Spleen (tissue), 11 donors: ENCODE data around the gene ANO4. TPM values are rescaled to one million over a fixed set of nuclear protein-coding genes. Genes with fewer than 3 reads are reported as not detected.
"Not testable (repeated sequence)": the region's sequence is repeated elsewhere in the genome, so short reads cannot be mapped to it uniquely, and the experiment has no call there.

Experiments used
- DNase-seq: peaks from one replicate; pipeline ENCODE4 v3.0.0-alpha.2; 2020
- H3K27ac ChIP-seq, 8 donors: fragments of 200-600 bp; sonication (generic) in 7 of 8; 1 replicate in 4 of 8; 2 replicates in 4 of 8; pipeline versions ENCODE4 v1.5.0 to v1.8.0; 2016 to 2021; ENCODE audit warnings: inconsistent platforms in 4 of 8, mild to moderate bottlenecking in 4 of 8, moderate library complexity in 1 of 8
- H3K27me3 ChIP-seq, 7 donors: fragments of 200-600 bp; sonication (generic) in 6 of 7; replicated peaks in 1 of 7; 1 replicate in 4 of 7; 2 replicates in 3 of 7; pipeline versions ENCODE4 v1.5.0 to v1.8.0; 2016 to 2021; ENCODE audit warnings: inconsistent platforms in 3 of 7, mild to moderate bottlenecking in 1 of 7
- H3K36me3 ChIP-seq, 6 donors: fragments of 200-600 bp; sonication (generic) in 5 of 6; 1 replicate in 4 of 6; 2 replicates in 2 of 6; pipeline versions ENCODE4 v1.5.0 to v1.8.0; 2016 to 2021; ENCODE audit warnings: inconsistent platforms in 2 of 6
- H3K4me1 ChIP-seq, 6 donors: fragments of 200-600 bp; sonication (generic) in 5 of 6; 1 replicate in 3 of 6; 2 replicates in 3 of 6; pipeline versions ENCODE4 v1.5.0 to v1.8.0; 2016 to 2021; ENCODE audit warnings: inconsistent platforms in 3 of 6
- H3K4me3 ChIP-seq, 8 donors: fragments of 200-600 bp; sonication (generic) in 7 of 8; 1 replicate in 4 of 8; 2 replicates in 4 of 8; pipeline versions ENCODE4 v1.5.0 to v1.8.0; 2016 to 2021; ENCODE audit warnings: inconsistent platforms in 4 of 8, mild to moderate bottlenecking in 4 of 8, moderate library complexity in 2 of 8
- H3K9me3 ChIP-seq, 8 donors: fragments of 200-600 bp; sonication (generic) in 7 of 8; 1 replicate in 4 of 8; 2 replicates in 4 of 8; pipeline versions ENCODE4 v1.5.0 to v1.8.0; 2016 to 2021; ENCODE audit warnings: inconsistent platforms in 4 of 8
- POLR2A ChIP-seq, 3 donors: fragments of 450-650 bp; IDR thresholded peaks; one replicate each; pipeline ENCODE4 v1.5.1; 2017; ENCODE audit warnings: antibody characterized with exemption in 3 of 3, mild to moderate bottlenecking in 1 of 3
- POLR2AphosphoS5 ChIP-seq, 3 donors: sonication (generic); formaldehyde crosslinking; IDR thresholded peaks; one replicate each; pipeline ENCODE4 v1.5.1; 2017; ENCODE audit warnings: antibody characterized with exemption in 3 of 3
- WGBS, 5 donors: extraction: QIAGEN DNeasy Blood & Tissue Kit in 3 of 5; methylation state at CpG; one replicate each; pipeline versions ENCODE4 v1.1.5 to v1.1.7; 2013 to 2018; 5-methylcytosine and 5-hydroxymethylcytosine counted together
- intact Hi-C: fragments of 100-400 bp; cut with DNase I; formaldehyde crosslinking; loops from one replicate; pipeline ENCODE4 v1.15.0; 2023; ENCODE audit warnings: low total_unique reads
- polyA plus RNA-seq, 3 donors: library from polyadenylated mRNA; stranded (reverse); fragments of 200-250 nt; gene quantifications; one replicate each; pipeline ENCODE4 v1.2.1, GENCODE V29; 2013
- total RNA-seq, 7 donors: library from RNA; depleted of rRNA in 3 of 7; stranded (reverse); fragments of >200 nt in 3 of 7; fragmentation: NEBNext Ultra II Directional in 4 of 7; extraction: Animal tissue kit (Norgen Biotek cat#: 25700) in 4 of 7; gene quantifications; one replicate each; pipeline versions ENCODE4 v1.1.0 to v1.2.1, GENCODE V29; 2016 to 2021
- TF ChIP-seq, protein P1 (sequence below), 11 experiments: fragments of 200-600 bp in 7 of 11; fragments of 450-650 bp in 4 of 11; sonication (generic) in 4 of 11; IDR thresholded peaks in 8 of 11; conservative IDR thresholded peaks in 3 of 11; 1 replicate in 7 of 11; 2 replicates in 4 of 11; pipeline versions ENCODE4 v1.4.0 to v1.8.0; 2016 to 2021; ENCODE audit warnings: antibody characterized with exemption in 11 of 11, inconsistent platforms in 4 of 11, mild to moderate bottlenecking in 1 of 11
- donor health status: healthy with polysubstance abuse.
- donor health status: DM: no; HTN: no; CAD: no; lungs with moderate emphysema.
- donor health status: DM: no; HTN: no; CAD: no.
- donor health status: Bipolar disorder and iron deficiency.
- donor health status: healthy.
- donor health status: DM: no; HTN: no; CAD: no.
- donor health status: DM: yes; HTN: yes; CAD: no.

Gene ANO4
- total and polyA plus RNA-seq, 10 donors, result 0.42 TPM; not detected in 9

DNA sequence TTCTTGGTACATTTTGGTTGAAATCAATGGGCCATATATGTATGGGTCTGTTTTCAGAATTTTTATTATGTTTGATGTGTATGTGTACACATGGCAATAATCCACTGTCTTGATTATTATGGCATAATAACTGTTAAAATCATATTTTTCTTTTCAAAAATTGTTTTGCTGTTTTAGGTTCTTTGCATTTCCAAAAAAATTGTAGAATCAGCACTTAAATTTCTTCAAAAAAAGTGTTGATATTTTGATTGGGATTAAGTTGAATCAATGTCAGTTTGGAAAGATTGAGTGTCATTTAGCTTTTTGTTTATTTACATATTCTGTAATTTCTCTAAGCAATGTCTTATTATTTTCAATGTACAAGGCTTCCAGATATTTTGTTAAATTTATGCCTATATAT lies 261.4 kb downstream of the ANO4 start:
- H3K4me1 ChIP-seq, result no peaks in the 10 kb centered on the region
- H3K27ac ChIP-seq, result no peak overlapping the region
- DNase-seq, result no peak
- intact Hi-C loops, result no loop called here
- no peak for TF ChIP-seq POLR2A (IDR thresholded peaks at IDR 0.05)
- TF ChIP-seq, protein P1, sequence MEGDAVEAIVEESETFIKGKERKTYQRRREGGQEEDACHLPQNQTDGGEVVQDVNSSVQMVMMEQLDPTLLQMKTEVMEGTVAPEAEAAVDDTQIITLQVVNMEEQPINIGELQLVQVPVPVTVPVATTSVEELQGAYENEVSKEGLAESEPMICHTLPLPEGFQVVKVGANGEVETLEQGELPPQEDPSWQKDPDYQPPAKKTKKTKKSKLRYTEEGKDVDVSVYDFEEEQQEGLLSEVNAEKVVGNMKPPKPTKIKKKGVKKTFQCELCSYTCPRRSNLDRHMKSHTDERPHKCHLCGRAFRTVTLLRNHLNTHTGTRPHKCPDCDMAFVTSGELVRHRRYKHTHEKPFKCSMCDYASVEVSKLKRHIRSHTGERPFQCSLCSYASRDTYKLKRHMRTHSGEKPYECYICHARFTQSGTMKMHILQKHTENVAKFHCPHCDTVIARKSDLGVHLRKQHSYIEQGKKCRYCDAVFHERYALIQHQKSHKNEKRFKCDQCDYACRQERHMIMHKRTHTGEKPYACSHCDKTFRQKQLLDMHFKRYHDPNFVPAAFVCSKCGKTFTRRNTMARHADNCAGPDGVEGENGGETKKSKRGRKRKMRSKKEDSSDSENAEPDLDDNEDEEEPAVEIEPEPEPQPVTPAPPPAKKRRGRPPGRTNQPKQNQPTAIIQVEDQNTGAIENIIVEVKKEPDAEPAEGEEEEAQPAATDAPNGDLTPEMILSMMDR (IDR thresholded peaks at IDR 0.05 in 8 of 11, conservative IDR thresholded peaks at IDR 0.05 in 3 of 11), result no peak
- TF ChIP-seq POLR2AphosphoS5 (IDR thresholded peaks at IDR 0.05), result no peak
- no peaks in the 10 kb centered on the region for H3K27me3 ChIP-seq
- H3K9me3 ChIP-seq, result peaks cover 0 to 13% (median 0%) of the 10 kb centered on the region in 8 donors
- H3K36me3 ChIP-seq, result no peaks in the 10 kb centered on the region
- no peak overlapping the region for H3K4me3 ChIP-seq

DNA sequence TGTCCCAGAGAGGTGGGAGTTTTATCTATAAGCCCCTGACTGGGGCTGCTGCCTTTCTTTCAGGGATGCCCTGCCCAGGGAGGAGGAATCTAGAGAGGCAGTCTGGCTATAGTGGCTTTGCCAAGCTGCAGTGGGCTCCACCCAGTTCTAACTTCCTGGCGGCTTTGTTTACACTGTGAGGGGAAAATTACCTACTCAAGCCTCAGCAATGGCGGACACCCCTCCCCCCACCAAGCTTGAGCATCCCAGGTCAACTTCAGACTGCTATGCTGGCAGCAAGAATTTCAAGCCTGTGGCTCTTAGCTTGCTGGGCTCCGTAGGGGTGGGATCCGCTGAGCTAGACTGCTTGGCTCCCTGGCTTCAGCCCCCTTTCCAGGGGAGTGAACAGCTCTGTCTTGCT lies 267.9 kb downstream of the ANO4 start:
- intact Hi-C loops, H3K4me3 ChIP-seq, H3K36me3 ChIP-seq, DNase-seq, H3K27me3 ChIP-seq, H3K27ac ChIP-seq, H3K4me1 ChIP-seq: not testable (repeated sequence)
- WGBS, 5 donors, result 71 to 85% (median 83%) methylated on average over 2 to 4 of the region's 4 CpGs; no CpG with 5 or more reads in 1 of the 5 donors
- H3K9me3 ChIP-seq, result peaks cover 0 to 22% (median 4%) of the 10 kb centered on the region in 8 donors

DNA sequence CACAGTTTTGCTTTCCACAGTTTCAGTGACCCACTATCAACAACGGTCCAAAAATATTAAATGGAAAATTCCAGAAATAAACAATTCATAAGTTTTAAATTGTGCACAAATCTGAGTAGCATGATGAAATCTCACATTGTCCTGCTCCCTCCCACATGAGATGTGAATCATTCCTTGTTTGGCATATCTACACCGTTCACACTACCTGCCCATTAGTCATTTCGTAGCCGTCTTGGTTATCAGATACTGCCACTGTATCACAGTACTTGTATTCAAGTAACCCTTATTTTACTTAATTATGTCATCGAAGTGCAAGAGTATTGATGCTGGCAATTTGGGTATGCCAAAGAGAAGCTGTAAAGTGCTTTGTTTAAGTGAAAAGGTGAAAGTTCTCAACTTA lies 270.1 kb downstream of the ANO4 start:
- no peaks in the 10 kb centered on the region for H3K4me1 ChIP-seq
- peaks cover 0 to 16% (median 3%) of the 10 kb centered on the region in 8 donors for H3K9me3 ChIP-seq
- H3K4me3 ChIP-seq, result no peak overlapping the region
- H3K36me3 ChIP-seq, result no peaks in the 10 kb centered on the region
- DNase-seq, result no peak
- H3K27ac ChIP-seq, result no peak overlapping the region
- TF ChIP-seq POLR2A (IDR thresholded peaks at IDR 0.05), result no peak
- TF ChIP-seq, protein P1 (IDR thresholded peaks at IDR 0.05 in 8 of 11, conservative IDR thresholded peaks at IDR 0.05 in 3 of 11), result no peak
- TF ChIP-seq POLR2AphosphoS5 (IDR thresholded peaks at IDR 0.05), result no peak
- peaks cover 0 to 4% (median 0%) of the 10 kb centered on the region in 7 donors for H3K27me3 ChIP-seq
- intact Hi-C loops, result no loop called here
- WGBS, 5 donors, result 83 to 94% (median 86%) methylated on average over 5 of the region's 5 CpGs

DNA sequence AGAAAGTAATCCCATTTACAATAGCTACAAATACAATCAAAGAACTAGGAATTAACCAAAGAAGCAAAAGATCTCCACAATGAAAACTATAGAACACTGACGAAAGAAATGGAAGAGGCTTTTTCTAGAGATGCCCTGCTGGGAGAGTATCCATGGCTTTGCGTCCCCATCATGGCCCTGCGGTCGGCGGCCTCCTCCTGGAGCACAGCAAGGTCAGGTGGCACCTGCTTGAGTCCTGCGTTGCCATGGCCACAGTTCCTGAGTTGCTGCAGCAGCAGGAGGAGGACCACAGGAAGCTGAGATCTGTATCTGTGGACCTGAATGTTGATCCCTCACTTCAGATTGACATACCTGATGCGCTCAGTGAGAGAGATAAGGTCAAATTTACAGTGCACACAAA lies 271.9 kb downstream of the ANO4 start:
- Histone ChIP-seq H3K27me3 (peaks cover 0 to 4% (median 0%) of the 10 kb centered on the region in 7 donors), H3K9me3 (peaks cover 0 to 14% (median 3%) of the 10 kb centered on the region in 8 donors), H3K27ac (no peak overlapping the region), H3K36me3 (no peaks in the 10 kb centered on the region), H3K4me1 (no peaks in the 10 kb centered on the region), H3K4me3 (no peak overlapping the region)
- TF ChIP-seq, protein P1 (IDR thresholded peaks at IDR 0.05 in 8 of 11, conservative IDR thresholded peaks at IDR 0.05 in 3 of 11), result no peak
- TF ChIP-seq POLR2AphosphoS5 (IDR thresholded peaks at IDR 0.05), result no peak
- no peak for TF ChIP-seq POLR2A (IDR thresholded peaks at IDR 0.05)
- WGBS, 5 donors, result 77 to 90% (median 88%) methylated on average over 7 of the region's 7 CpGs
- no peak for DNase-seq
- intact Hi-C loops, result no loop called here

DNA sequence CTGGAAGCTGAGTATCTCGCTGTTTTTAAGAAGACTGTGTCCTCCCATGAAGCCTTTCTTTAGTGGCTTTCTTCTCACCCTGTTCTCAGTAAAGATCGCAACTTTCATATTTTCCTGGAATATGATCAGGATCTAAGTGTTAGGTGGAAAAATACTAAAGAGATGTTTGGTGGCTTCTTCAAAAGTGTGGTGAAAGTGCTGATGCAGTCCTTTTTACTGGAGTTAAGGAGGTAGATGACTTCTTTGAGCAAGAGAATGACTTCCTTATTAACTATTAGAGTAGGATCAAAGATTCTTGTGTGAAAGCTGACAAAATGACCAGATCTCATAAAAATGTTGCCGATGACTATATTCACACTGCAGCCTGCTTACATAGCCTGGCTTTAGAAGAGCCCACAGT lies 273.8 kb downstream of the ANO4 start:
- 89 to 92% (median 91%) methylated on average over 3 of the region's 3 CpGs for WGBS, 5 donors
- H3K9me3 ChIP-seq, result peaks cover 0 to 7% (median under 1%) of the 10 kb centered on the region in 8 donors
- no peak for TF ChIP-seq POLR2A (IDR thresholded peaks at IDR 0.05)
- TF ChIP-seq POLR2AphosphoS5 (IDR thresholded peaks at IDR 0.05), result no peak
- TF ChIP-seq, protein P1 (IDR thresholded peaks at IDR 0.05 in 8 of 11, conservative IDR thresholded peaks at IDR 0.05 in 3 of 11), result no peak
- no peak overlapping the region for H3K27ac ChIP-seq
- no peak overlapping the region for H3K4me3 ChIP-seq
- no peaks in the 10 kb centered on the region for H3K36me3 ChIP-seq
- H3K4me1 ChIP-seq, result no peaks in the 10 kb centered on the region
- DNase-seq, result no peak
- intact Hi-C loops, result no loop called here
- H3K27me3 ChIP-seq, result no peaks in the 10 kb centered on the region
